ENCODE measurements around the gene YPEL3.
A peak's percentile ranks its signal among the peaks of the same experiment; 100 is the strongest.
"Not testable (repeated sequence)": the region's sequence is repeated elsewhere in the genome, so short reads cannot be mapped to it uniquely, and the experiment has no call there.

The YPEL3 gene

GRCh38 chr16:30117768-30118167 lies 21.8 kb upstream of the YPEL3 start:
- no peak for DNase-seq (ENCODE audit: low read depth)

DNA sequence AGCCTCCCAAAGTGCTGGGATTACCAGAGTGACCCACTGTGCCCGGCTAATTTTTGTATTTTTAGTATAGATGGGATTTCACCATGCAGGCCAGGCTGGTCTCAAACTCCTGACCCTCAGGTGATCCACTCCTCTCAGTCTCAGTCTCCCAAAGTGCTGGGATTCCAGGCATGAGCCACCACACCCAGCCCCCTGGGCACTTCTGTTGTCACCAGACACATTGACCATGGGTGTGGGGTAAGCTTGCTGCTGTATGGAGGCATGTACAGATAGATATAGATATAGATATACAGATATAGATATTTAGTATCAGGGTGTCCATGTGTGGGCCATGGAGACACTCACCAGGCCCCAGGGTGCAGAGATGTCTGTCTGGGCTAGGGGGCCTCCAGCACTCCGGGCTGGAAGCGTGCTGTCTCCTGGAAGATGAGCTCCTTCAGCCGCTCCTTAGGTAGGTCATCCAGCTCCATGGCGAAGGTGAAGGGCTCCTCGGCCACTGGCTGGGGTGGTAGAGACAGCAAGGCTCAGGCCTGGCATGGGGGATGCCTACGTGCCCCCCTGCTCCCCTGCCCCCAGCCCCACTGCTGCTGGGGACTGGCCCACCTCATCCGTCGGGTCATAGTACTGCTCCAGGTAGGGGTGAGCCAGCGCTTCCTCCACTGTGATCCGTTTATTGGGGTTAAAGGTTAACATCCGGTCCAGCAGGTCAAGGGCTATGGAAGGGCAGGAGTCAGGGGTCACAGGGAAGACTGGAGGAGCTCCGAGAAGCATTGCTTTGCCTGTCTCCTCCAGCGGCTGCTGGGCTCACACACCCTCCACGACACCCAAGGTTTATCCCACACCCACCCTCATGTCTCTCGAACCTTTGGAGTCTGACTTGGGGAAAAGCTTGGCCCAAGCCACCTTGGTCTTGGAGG lies 20.5 kb upstream of the YPEL3 start:
- DNase-seq (ENCODE audit: low read depth): no peak

- DNase-seq (ENCODE audit: low read depth): peak; percentile 11
Observed at GRCh38 chr16:30115238-30115637, 19.2 kb upstream of the YPEL3 start.

DNA sequence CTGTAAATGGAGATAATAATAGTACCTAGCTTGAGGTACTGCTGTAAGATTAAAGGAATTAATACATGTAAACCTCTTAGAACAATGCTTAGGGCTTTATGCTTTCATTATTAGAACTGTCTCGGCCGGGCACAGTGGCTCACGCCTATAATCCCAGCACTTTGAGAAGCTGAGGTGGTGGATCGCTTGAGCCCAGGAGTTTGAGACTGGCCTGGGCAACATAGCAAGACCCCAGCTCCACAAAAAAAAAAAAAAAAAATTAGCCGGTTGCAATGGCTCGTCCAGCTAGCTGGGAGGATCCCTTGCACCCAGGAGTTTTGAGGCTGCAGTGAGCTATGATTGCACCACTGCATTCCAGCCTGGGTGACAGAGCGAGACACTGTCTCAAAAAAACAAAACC lies 18.8 kb upstream of the YPEL3 start:
- DNase-seq (ENCODE audit: low read depth): not testable (repeated sequence)

DNA sequence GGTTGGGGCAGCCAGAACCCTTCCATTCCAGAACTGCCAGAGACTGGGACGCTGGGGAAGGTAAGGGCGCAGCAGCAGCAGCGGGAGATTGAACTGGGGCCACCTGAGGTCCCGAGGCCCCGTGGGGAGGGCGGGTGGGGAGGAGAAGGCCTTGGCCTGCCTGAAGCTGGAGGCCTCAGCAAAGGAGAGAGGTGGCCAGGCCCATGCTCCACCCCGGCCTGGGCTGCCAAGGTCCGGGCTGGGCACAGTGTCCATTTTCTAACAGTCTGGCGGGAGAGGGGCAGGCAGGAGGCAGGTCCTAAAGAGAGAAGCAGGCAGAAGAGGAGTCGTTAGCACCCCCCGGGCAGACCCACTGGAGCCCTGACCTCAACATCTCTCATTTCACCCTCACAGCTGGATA lies 18.4 kb upstream of the YPEL3 start:
- no peak for DNase-seq (ENCODE audit: low read depth)

GRCh38 chr16:30113711-30114333 lies 17.8 kb upstream of the YPEL3 start:
- no peak for DNase-seq (ENCODE audit: low read depth)

GRCh38 chr16:30113031-30113710 lies 17.2 kb upstream of the YPEL3 start, which contains the start of gene GDPD3:
TSS of gene GDPD3 (minus strand) at chr16:30113537. CDS start at chr16:30113478, 59 bp downstream.
- DNase-seq (ENCODE audit: low read depth): no peak

DNA sequence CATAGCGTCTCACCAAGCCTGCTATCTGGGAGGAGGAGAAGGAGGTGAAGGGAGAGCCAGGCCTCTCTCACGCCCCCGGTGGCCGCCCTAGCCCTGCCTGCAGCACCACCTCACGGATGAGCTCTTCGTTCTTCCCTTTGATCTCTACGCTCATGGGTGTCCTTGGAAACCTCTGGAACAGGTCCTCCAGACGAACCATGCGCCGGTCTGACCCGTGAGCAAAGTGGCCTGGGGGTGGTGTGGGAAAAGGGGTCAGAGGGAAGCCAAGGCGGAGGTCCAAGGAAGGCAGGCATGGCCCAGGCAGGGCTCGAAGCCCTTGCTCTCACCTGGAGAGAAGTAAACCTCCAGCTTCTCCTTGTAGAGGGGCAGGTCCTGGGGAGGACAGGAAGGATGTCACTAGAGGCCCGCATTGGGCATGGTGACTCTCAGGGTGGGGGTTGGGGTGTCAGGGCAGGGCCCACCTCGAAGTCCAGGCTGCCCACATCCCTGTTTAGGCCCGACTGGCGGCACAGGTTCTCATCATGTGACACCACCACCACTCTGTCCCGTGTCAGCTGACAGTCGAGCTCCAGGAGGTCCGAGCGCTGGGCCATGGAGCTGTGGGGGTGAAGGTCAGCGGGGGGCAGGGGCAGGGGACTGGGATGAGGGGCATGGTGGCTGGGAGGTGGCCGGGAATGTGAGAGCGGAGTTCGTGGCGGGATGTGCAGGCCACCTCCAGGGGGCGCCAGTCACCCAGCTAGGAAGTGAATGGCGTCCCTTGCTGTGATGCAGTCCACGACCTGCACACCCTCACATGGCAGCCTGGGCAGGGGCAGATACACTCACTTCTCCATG lies 16.4 kb upstream of the YPEL3 start:
- peak; percentile 26 for DNase-seq (ENCODE audit: low read depth)

DNA sequence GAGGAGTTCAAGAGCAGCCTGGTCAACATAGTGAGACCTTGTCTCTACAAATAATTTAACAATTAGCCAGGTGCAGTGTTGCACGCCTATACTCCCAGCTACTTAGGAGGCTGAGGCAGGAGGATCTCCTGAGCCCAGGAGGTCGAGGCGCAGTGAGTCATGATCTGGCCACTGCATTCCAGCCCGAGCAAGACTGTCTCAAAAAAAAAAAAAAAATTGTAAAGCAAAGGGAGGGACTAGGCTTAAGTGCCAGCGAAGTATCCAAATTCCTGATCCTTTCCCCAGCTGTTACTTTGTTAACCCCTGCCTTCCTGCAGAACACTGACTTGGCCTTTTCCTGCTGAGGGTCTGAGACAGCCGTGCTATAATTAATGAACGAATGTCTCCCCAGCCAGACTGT lies 14.6 kb upstream of the YPEL3 start:
- DNase-seq (ENCODE audit: low read depth): no peak

GRCh38 chr16:30108059-30108850 lies 12.2 kb upstream of the YPEL3 start:
- DNase-seq (ENCODE audit: low read depth): no peak

GRCh38 chr16:30104492-30104891 lies 8.5 kb upstream of the YPEL3 start:
- DNase-seq (ENCODE audit: low read depth): no peak

DNA sequence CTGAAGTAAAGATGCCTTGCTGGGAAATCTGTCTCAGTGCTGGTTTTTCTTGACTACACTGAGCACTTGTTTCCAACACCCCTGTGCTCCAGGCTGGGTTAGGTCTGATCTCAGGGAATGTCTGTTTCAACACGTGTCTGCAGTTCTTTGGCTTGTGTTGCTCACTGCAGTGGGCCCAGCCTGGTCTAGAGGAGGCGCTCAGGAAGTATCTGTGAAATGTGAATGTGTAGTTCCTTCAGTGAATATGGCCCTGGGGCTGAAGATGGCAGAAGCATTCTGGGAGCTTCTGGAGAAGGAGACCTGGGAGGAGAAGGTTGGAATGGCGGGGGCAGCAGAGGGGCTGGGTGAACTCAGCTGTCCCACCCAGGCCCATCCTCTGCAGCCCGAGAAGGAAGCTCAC lies 8.1 kb upstream of the YPEL3 start:
- DNase-seq (ENCODE audit: low read depth): no peak

DNA sequence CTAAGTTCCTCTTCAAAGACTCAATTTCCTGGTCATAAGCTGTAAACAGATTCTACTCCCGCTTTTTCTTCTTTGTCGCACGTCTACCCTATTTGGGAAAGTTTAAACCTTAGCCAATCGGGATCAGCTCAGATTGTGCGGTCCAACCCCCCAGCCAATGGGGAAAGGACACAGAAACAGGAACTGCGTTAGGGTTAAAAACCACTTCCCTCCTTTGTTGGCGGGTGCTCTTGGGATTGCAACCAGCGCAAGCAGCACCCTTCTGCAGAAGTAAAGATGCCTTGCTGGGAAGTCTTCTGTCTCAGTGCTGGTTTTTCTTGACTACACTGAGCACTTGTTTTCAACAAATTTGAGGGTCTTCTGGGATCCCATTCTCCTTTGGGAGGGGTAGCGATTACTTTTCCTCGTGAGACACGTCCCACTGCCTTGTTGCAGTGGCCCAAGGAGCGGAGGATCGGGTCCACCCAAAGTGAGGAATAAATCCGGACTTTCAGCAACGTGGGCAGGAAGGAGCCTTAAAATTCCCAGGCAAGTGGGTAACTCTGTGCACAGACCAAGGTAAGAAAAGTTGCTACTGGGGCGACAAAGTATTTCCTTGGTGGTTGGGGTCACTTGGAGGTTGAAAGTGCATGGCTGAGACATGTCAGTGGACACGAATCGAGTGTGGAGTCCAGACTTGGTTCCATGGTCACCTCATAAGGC lies 1.0 kb upstream of the YPEL3 start:
- no peak for DNase-seq (ENCODE audit: low read depth)

GRCh38 chr16:30095166-30096078 lies 591 bp downstream of the YPEL3 start:
- no peak for DNase-seq (ENCODE audit: low read depth)

GRCh38 chr16:30094541-30095165 lies 1.4 kb downstream of the YPEL3 start:
- DNase-seq (ENCODE audit: low read depth): no peak

GRCh38 chr16:30092373-30093010 lies 3.5 kb downstream of the YPEL3 start:
- DNase-seq (ENCODE audit: low read depth): peak; percentile 37

GRCh38 chr16:30091474-30092372 lies 4.3 kb downstream of the YPEL3 start, which contains the start of gene TBX6:
TSS of gene TBX6 (minus strand) at chr16:30091924. CDS start at chr16:30091193, 731 bp downstream.
- DNase-seq (ENCODE audit: low read depth): peak; percentile 91

Data from activated T-helper 1 cell treated with Interleukin-2 at 50 U/mL for 16 hours (primary cell).